Measurements from ENCODE around the gene NOB1.

GRCh38 chr16:69769404-69769803, 14.7 kb upstream of the NOB1 start:
- no peak for TF ChIP-seq POLR2A (IDR thresholded peaks at IDR 0.05)
- TF ChIP-seq, protein P1, sequence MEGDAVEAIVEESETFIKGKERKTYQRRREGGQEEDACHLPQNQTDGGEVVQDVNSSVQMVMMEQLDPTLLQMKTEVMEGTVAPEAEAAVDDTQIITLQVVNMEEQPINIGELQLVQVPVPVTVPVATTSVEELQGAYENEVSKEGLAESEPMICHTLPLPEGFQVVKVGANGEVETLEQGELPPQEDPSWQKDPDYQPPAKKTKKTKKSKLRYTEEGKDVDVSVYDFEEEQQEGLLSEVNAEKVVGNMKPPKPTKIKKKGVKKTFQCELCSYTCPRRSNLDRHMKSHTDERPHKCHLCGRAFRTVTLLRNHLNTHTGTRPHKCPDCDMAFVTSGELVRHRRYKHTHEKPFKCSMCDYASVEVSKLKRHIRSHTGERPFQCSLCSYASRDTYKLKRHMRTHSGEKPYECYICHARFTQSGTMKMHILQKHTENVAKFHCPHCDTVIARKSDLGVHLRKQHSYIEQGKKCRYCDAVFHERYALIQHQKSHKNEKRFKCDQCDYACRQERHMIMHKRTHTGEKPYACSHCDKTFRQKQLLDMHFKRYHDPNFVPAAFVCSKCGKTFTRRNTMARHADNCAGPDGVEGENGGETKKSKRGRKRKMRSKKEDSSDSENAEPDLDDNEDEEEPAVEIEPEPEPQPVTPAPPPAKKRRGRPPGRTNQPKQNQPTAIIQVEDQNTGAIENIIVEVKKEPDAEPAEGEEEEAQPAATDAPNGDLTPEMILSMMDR (IDR thresholded peaks at IDR 0.05): no peak
